ENCODE results near the gene MRPL53.

The MRPL53 gene

GRCh38 chr2:74472086-74472944 lies at the start of gene MRPL53:
Gene MRPL53 (minus strand): TSS chr2:74472680. CDS start chr2:74472660, 20 bp downstream.
- no peaks in the 10 kb centered on the region for H3K27me3 Mint-ChIP-seq
- peak within 1 kb of the TSS; percentile 97 for H3K27ac Mint-ChIP-seq (ENCODE audit: low read depth)
- peak; percentile 93 to 98 for DNase-seq (ENCODE audit: low spot score in 2 of 2)
- H3K36me3 Mint-ChIP-seq (ENCODE audit: insufficient read depth) = peaks cover 29% of the 10 kb centered on the region
- H3K9me3 Mint-ChIP-seq = no peaks in the 10 kb centered on the region
- H3K4me3 Mint-ChIP-seq = peak within 1 kb of the TSS; percentile 97
- peak; percentile 96 for ATAC-seq (replicated peaks; ENCODE audit: extremely low read depth, poor library complexity, severe bottlenecking)
- H3K4me1 Mint-ChIP-seq = peaks cover 24% of the 10 kb centered on the region

- peaks cover 77% of the 10 kb centered on the region for H3K27me3 Mint-ChIP-seq
- no peak overlapping the region for H3K27ac Mint-ChIP-seq (ENCODE audit: low read depth)
- peaks cover 9% of the 10 kb centered on the region for H3K36me3 Mint-ChIP-seq (ENCODE audit: insufficient read depth)
- ATAC-seq (replicated peaks; ENCODE audit: extremely low read depth, poor library complexity, severe bottlenecking) (no peak), DNase-seq (ENCODE audit: low spot score in 2 of 2) (no peak)
- peak overlapping the region; percentile 66 for H3K4me3 Mint-ChIP-seq
- H3K4me1 Mint-ChIP-seq = peaks cover 8% of the 10 kb centered on the region
- H3K9me3 Mint-ChIP-seq = no peaks in the 10 kb centered on the region
Measured at GRCh38 chr2:74516650-74517049, 44.2 kb upstream of the MRPL53 start.

- Mint-ChIP-seq H3K4me3 (peak overlapping the region; percentile 66), H3K9me3 (no peaks in the 10 kb centered on the region), H3K27me3 (peaks cover 82% of the 10 kb centered on the region), H3K27ac (ENCODE audit: low read depth) (no peak overlapping the region), H3K36me3 (ENCODE audit: insufficient read depth) (peaks cover 11% of the 10 kb centered on the region), H3K4me1 (peaks cover 8% of the 10 kb centered on the region)
- DNase-seq (ENCODE audit: low spot score in 2 of 2) = peak in 1 of 2 donors; percentile 43
- ATAC-seq (replicated peaks; ENCODE audit: extremely low read depth, poor library complexity, severe bottlenecking) = peak; percentile 35
Measured at GRCh38 chr2:74515981-74516633, 43.6 kb upstream of the MRPL53 start.

- H3K4me3 Mint-ChIP-seq = peak overlapping the region; percentile 66
- no peak for DNase-seq (ENCODE audit: low spot score in 2 of 2)
- H3K4me1 Mint-ChIP-seq = peaks cover 8% of the 10 kb centered on the region
- peaks cover 11% of the 10 kb centered on the region for H3K36me3 Mint-ChIP-seq (ENCODE audit: insufficient read depth)
- H3K27me3 Mint-ChIP-seq = peaks cover 85% of the 10 kb centered on the region
- H3K27ac Mint-ChIP-seq (ENCODE audit: low read depth) = peak overlapping the region; percentile 39
- no peaks in the 10 kb centered on the region for H3K9me3 Mint-ChIP-seq
- no peak for ATAC-seq (replicated peaks; ENCODE audit: extremely low read depth, poor library complexity, severe bottlenecking)
Measured at GRCh38 chr2:74515271-74515980, 42.9 kb upstream of the MRPL53 start.

- no peak for DNase-seq (ENCODE audit: low spot score in 2 of 2)
- peaks cover 8% of the 10 kb centered on the region for H3K4me1 Mint-ChIP-seq
- H3K9me3 Mint-ChIP-seq = no peaks in the 10 kb centered on the region
- H3K27me3 Mint-ChIP-seq = peaks cover 81% of the 10 kb centered on the region
- ATAC-seq (replicated peaks; ENCODE audit: extremely low read depth, poor library complexity, severe bottlenecking) = no peak
- peaks cover 11% of the 10 kb centered on the region for H3K36me3 Mint-ChIP-seq (ENCODE audit: insufficient read depth)
- peak within 1 kb of the TSS; percentile 66 for H3K4me3 Mint-ChIP-seq
- H3K27ac Mint-ChIP-seq (ENCODE audit: low read depth) = peak within 1 kb of the TSS; percentile 39
Measured at GRCh38 chr2:74514368-74515270, 42.1 kb upstream of the MRPL53 start, which contains the start of gene TLX2. Gene TLX2 (plus strand): TSS chr2:74514450. CDS start chr2:74514807, 357 bp downstream.

- H3K27me3 Mint-ChIP-seq = peaks cover 72% of the 10 kb centered on the region
- no peaks in the 10 kb centered on the region for H3K9me3 Mint-ChIP-seq
- H3K4me1 Mint-ChIP-seq = peaks cover 8% of the 10 kb centered on the region
- ATAC-seq (replicated peaks; ENCODE audit: extremely low read depth, poor library complexity, severe bottlenecking) (no peak), DNase-seq (ENCODE audit: low spot score in 2 of 2) (no peak)
- peak overlapping the region; percentile 25 for H3K4me3 Mint-ChIP-seq
- peaks cover 11% of the 10 kb centered on the region for H3K36me3 Mint-ChIP-seq (ENCODE audit: insufficient read depth)
- no peak overlapping the region for H3K27ac Mint-ChIP-seq (ENCODE audit: low read depth)
Measured at GRCh38 chr2:74513605-74514367, 41.3 kb upstream of the MRPL53 start.

- peaks cover 64% of the 10 kb centered on the region for H3K27me3 Mint-ChIP-seq
- H3K27ac Mint-ChIP-seq (ENCODE audit: low read depth) = no peak overlapping the region
- ATAC-seq (replicated peaks; ENCODE audit: extremely low read depth, poor library complexity, severe bottlenecking) (no peak), DNase-seq (ENCODE audit: low spot score in 2 of 2) (no peak)
- H3K4me1 Mint-ChIP-seq = peaks cover 16% of the 10 kb centered on the region
- peak overlapping the region; percentile 25 for H3K4me3 Mint-ChIP-seq
- H3K9me3 Mint-ChIP-seq = no peaks in the 10 kb centered on the region
- H3K36me3 Mint-ChIP-seq (ENCODE audit: insufficient read depth) = peaks cover 11% of the 10 kb centered on the region
Measured at GRCh38 chr2:74512744-74513604, 40.5 kb upstream of the MRPL53 start.

GRCh38 chr2:74511104-74511989 lies 38.9 kb upstream of the MRPL53 start:
- H3K27ac Mint-ChIP-seq (ENCODE audit: low read depth) = no peak overlapping the region
- ATAC-seq (replicated peaks; ENCODE audit: extremely low read depth, poor library complexity, severe bottlenecking) (no peak), DNase-seq (ENCODE audit: low spot score in 2 of 2) (no peak)
- peaks cover 32% of the 10 kb centered on the region for H3K4me1 Mint-ChIP-seq
- H3K36me3 Mint-ChIP-seq (ENCODE audit: insufficient read depth) = peaks cover 25% of the 10 kb centered on the region
- H3K4me3 Mint-ChIP-seq = no peak overlapping the region
- H3K27me3 Mint-ChIP-seq = peaks cover 48% of the 10 kb centered on the region
- H3K9me3 Mint-ChIP-seq = no peaks in the 10 kb centered on the region

GRCh38 chr2:74510272-74510671 lies 37.8 kb upstream of the MRPL53 start:
- Mint-ChIP-seq H3K27ac (ENCODE audit: low read depth) (no peak overlapping the region), H3K36me3 (ENCODE audit: insufficient read depth) (peaks cover 24% of the 10 kb centered on the region), H3K9me3 (no peaks in the 10 kb centered on the region), H3K27me3 (peaks cover 40% of the 10 kb centered on the region), H3K4me3 (no peak overlapping the region), H3K4me1 (peaks cover 30% of the 10 kb centered on the region)
- DNase-seq (ENCODE audit: low spot score in 2 of 2) (no peak), ATAC-seq (replicated peaks; ENCODE audit: extremely low read depth, poor library complexity, severe bottlenecking) (no peak)

- Mint-ChIP-seq H3K4me3 (peak overlapping the region; percentile 91), H3K36me3 (ENCODE audit: insufficient read depth) (peaks cover 24% of the 10 kb centered on the region), H3K9me3 (no peaks in the 10 kb centered on the region), H3K27me3 (peaks cover 40% of the 10 kb centered on the region), H3K27ac (ENCODE audit: low read depth) (peak overlapping the region; percentile 99), H3K4me1 (peaks cover 45% of the 10 kb centered on the region)
- ATAC-seq (replicated peaks; ENCODE audit: extremely low read depth, poor library complexity, severe bottlenecking) = peak; percentile 7
- DNase-seq (ENCODE audit: low spot score in 2 of 2) = no peak
Measured at GRCh38 chr2:74507926-74508520, 35.5 kb upstream of the MRPL53 start.
